GM12891 (cell line): ENCODE data around the gene F10.

Experiments
- POLR2A ChIP-seq: IDR thresholded peaks from 2 replicates; pipeline ENCODE4 v1.6.1; 2011; ENCODE audit warnings: low read depth, low read length, control low read depth
- POLR2AphosphoS5 ChIP-seq: IDR thresholded peaks from 2 replicates; pipeline ENCODE4 v1.6.1; 2011; ENCODE audit warnings: low read depth, low read length, control low read depth
- SPI1 ChIP-seq: IDR thresholded peaks from 2 replicates; pipeline ENCODE4 v1.6.1; 2011; ENCODE audit warnings: low read depth, low read length, control low read depth
- TAF1 ChIP-seq: IDR thresholded peaks from 2 replicates; pipeline ENCODE4 v1.6.1; 2011; ENCODE audit warnings: low read depth, low read length, control low read depth

- no peak for TF ChIP-seq SPI1
- no peak for TF ChIP-seq TAF1
- no peak for TF ChIP-seq POLR2A
- no peak for TF ChIP-seq POLR2AphosphoS5
Measured at GRCh38 chr13:113083402-113084061, 39.1 kb upstream of the F10 start.
